H9 (cell line): ENCODE results near the gene TMEFF2. TPM values are rescaled to one million over a fixed set of nuclear protein-coding genes. Genes with fewer than 3 reads are reported as not detected.

Experiments
- DNase-seq: peaks from one replicate; pipeline ENCODE4 v3.0.0-alpha.2; 2017
- H2AFZ ChIP-seq: one replicate; pipeline ENCODE4 v1.6.1; 2013; ENCODE audit warnings: mild to moderate bottlenecking, low read length, control low read depth, moderate library complexity
- H2AK5ac ChIP-seq: 2 replicates; pipeline ENCODE4 v1.6.1; 2013; ENCODE audit warnings: low read length, control low read depth, mixed read lengths; ENCODE audit not compliant: insufficient read length
- H2BK120ac ChIP-seq: one replicate; pipeline ENCODE4 v1.6.1; 2013; ENCODE audit warnings: low read depth, mild to moderate bottlenecking, low read length, control low read depth, inconsistent platforms; ENCODE audit not compliant: poor library complexity, severe bottlenecking
- H2BK12ac ChIP-seq: 2 replicates; pipeline ENCODE4 v1.6.1; 2013; ENCODE audit warnings: low read length, control low read depth, mixed read lengths, low read depth; ENCODE audit not compliant: insufficient read length
- H2BK15ac ChIP-seq: 2 replicates; pipeline ENCODE4 v1.6.1; 2013; ENCODE audit warnings: low read depth, low read length, control low read depth
- H2BK20ac ChIP-seq: one replicate; pipeline ENCODE4 v1.6.1; 2013; ENCODE audit warnings: low read depth, mild to moderate bottlenecking, low read length, control low read depth, inconsistent platforms; ENCODE audit not compliant: poor library complexity, severe bottlenecking
- H2BK5ac ChIP-seq: 2 replicates; pipeline ENCODE4 v1.6.1; 2013; ENCODE audit warnings: low read length, control low read depth, mixed read lengths; ENCODE audit not compliant: insufficient read length
- H3K14ac ChIP-seq: 2 replicates; pipeline ENCODE4 v1.6.1; 2013; ENCODE audit warnings: low read length, control low read depth; ENCODE audit not compliant: insufficient read depth
- H3K18ac ChIP-seq: 2 replicates; pipeline ENCODE4 v1.6.1; 2013; ENCODE audit warnings: low read depth, mild to moderate bottlenecking, mixed read lengths, low read length, control low read depth; ENCODE audit not compliant: insufficient read length
- H3K23ac ChIP-seq: 2 replicates; pipeline ENCODE4 v1.6.1; 2013; ENCODE audit warnings: low read length, control low read depth, mixed read lengths, low read depth; ENCODE audit not compliant: insufficient read length
- H3K23me2 ChIP-seq: 2 replicates; pipeline ENCODE4 v1.6.1; 2013; ENCODE audit warnings: low read depth, mild to moderate bottlenecking, mixed read lengths, low read length, control low read depth; ENCODE audit not compliant: insufficient read length, poor library complexity, severe bottlenecking
- H3K27ac ChIP-seq: 2 replicates; pipeline ENCODE4 v1.5.1; 2013; ENCODE audit warnings: low read length, control low read depth, mixed read lengths, low read depth; ENCODE audit not compliant: insufficient read length
- H3K27me3 ChIP-seq: 2 replicates; pipeline ENCODE4 v1.6.1; 2013; ENCODE audit warnings: low read length, control low read depth, inconsistent platforms; ENCODE audit not compliant: insufficient read depth
- H3K4ac ChIP-seq: 2 replicates; pipeline ENCODE4 v1.6.1; 2013; ENCODE audit warnings: low read depth, mild to moderate bottlenecking, control low read depth, inconsistent platforms, low read length, moderate library complexity
- H3K4me1 ChIP-seq: 2 replicates; pipeline ENCODE4 v1.6.1; 2013; ENCODE audit warnings: low read length, control low read depth, inconsistent platforms; ENCODE audit not compliant: insufficient read depth
- H3K4me2 ChIP-seq: 2 replicates; pipeline ENCODE4 v1.6.1; 2013; ENCODE audit warnings: low read length, control low read depth, mixed read lengths; ENCODE audit not compliant: insufficient read length, insufficient read depth
- H3K56ac ChIP-seq: 2 replicates; pipeline ENCODE4 v1.6.1; 2013; ENCODE audit warnings: low read depth, mild to moderate bottlenecking, mixed read lengths, low read length, control low read depth; ENCODE audit not compliant: insufficient read length
- H3K79me1 ChIP-seq: 2 replicates; pipeline ENCODE4 v1.6.1; 2013; ENCODE audit warnings: low read depth, mild to moderate bottlenecking, moderate library complexity, low read length, control low read depth, inconsistent platforms; ENCODE audit not compliant: insufficient read depth, poor library complexity, severe bottlenecking
- H3K79me2 ChIP-seq: 2 replicates; pipeline ENCODE4 v1.6.1; 2013; ENCODE audit warnings: low read length, control low read depth, inconsistent platforms; ENCODE audit not compliant: insufficient read depth
- H3K9ac ChIP-seq: 2 replicates; pipeline ENCODE4 v1.6.1; 2013; ENCODE audit warnings: low read length, control low read depth, mixed read lengths; ENCODE audit not compliant: insufficient read length; ENCODE audit errors: extremely low read depth
- H3K9me3 ChIP-seq: one replicate; pipeline ENCODE4 v1.6.1; 2013; ENCODE audit warnings: low read depth, low read length, inconsistent platforms; ENCODE audit not compliant: control insufficient read depth
- H3T11ph ChIP-seq: one replicate; pipeline ENCODE4 v1.6.1; 2013; ENCODE audit warnings: mild to moderate bottlenecking, low read length, control low read depth, inconsistent platforms
- H4K20me1 ChIP-seq: one replicate; pipeline ENCODE4 v1.6.1; 2013; ENCODE audit not compliant: control insufficient read depth, insufficient read length, insufficient read depth
- H4K5ac ChIP-seq: 2 replicates; pipeline ENCODE4 v1.6.1; 2013; ENCODE audit warnings: low read depth, mild to moderate bottlenecking, mixed read lengths, low read length, control low read depth; ENCODE audit not compliant: insufficient read length
- H4K8ac ChIP-seq: replicated peaks from 2 replicates; pipeline ENCODE4 v1.6.1; 2013; ENCODE audit warnings: low read length, control low read depth, mixed read lengths, low read depth; ENCODE audit not compliant: insufficient read length
- H4K91ac ChIP-seq: 2 replicates; pipeline ENCODE4 v1.6.1; 2013; ENCODE audit warnings: low read depth, mild to moderate bottlenecking, moderate library complexity, mixed read lengths, low read length, control low read depth; ENCODE audit not compliant: insufficient read length
- H3K27ac Mint-ChIP-seq, 3 experiments: 2 replicates in 2 of 3; 3 replicates in 1 of 3; pipeline ENCODE4 v1.8.0; 2020 to 2021; ENCODE audit warnings: mixed read lengths in 3 of 3, mild to moderate bottlenecking in 1 of 3, moderate library complexity in 1 of 3
- H3K27me3 Mint-ChIP-seq: 2 replicates; pipeline ENCODE4 v1.8.0; 2021; ENCODE audit warnings: low read depth, mild to moderate bottlenecking, moderate library complexity, mixed read lengths
- H3K36me3 Mint-ChIP-seq, 3 experiments: 2 replicates in 2 of 3; 3 replicates in 1 of 3; pipeline ENCODE4 v1.8.0; 2020 to 2021; ENCODE audit warnings: low read depth in 3 of 3, mixed read lengths in 3 of 3; ENCODE audit not compliant: insufficient read depth in 1 of 3
- H3K4me1 Mint-ChIP-seq, 2 experiments: 2 replicates each; pipeline ENCODE4 v1.8.0; 2020; ENCODE audit warnings: mixed read lengths in 2 of 2
- H3K4me3 Mint-ChIP-seq, 2 experiments: 2 replicates in 1 of 2; 3 replicates in 1 of 2; pipeline ENCODE4 v1.8.0; 2020 to 2021; ENCODE audit warnings: mild to moderate bottlenecking in 2 of 2, mixed read lengths in 2 of 2, moderate library complexity in 1 of 2
- H3K9me3 Mint-ChIP-seq, 2 experiments: 2 replicates in 1 of 2; 3 replicates in 1 of 2; pipeline ENCODE4 v1.8.0; 2020; ENCODE audit warnings: mild to moderate bottlenecking in 2 of 2, mixed read lengths in 2 of 2, moderate library complexity in 1 of 2
- CTCF ChIP-seq: fragments of 200-600 bp; sonication (generic); conservative IDR thresholded peaks from 3 replicates; pipeline ENCODE4 v1.8.0; 2021; ENCODE audit warnings: antibody characterized with exemption, mild to moderate bottlenecking
- WGBS: extraction: QIAGEN DNeasy Blood & Tissue Kit; methylation state at CpG from one replicate; pipeline ENCODE4 v1.1.7; 2013; ENCODE audit warnings: missing lambda C conversion rate, low lambda C conversion rate, mixed read lengths; ENCODE audit not compliant: insufficient read length; ENCODE audit errors: extremely low coverage; 5-methylcytosine and 5-hydroxymethylcytosine counted together
- total RNA-seq: library from RNA; stranded (reverse); gene quantifications from 2 replicates; pipeline ENCODE4 v1.2.1, GENCODE V29; 2021

Gene TMEFF2
- total RNA-seq, 1 experiment from 2014 or later: 0.39 TPM

GRCh38 chr2:191912764-191913163, 282.0 kb downstream of the TMEFF2 start:
- no peak for DNase-seq
- Histone ChIP-seq H2BK12ac (no peak overlapping the region), H3K56ac (no peak overlapping the region), H2AFZ (no peak overlapping the region), H3K23ac (no peak overlapping the region), H2BK5ac (no peak overlapping the region), H3K27me3 (no peaks in the 10 kb centered on the region), H3T11ph (no peak overlapping the region), H3K9me3 (no peaks in the 10 kb centered on the region), H4K20me1 (no peaks in the 10 kb centered on the region), H4K5ac (no peak overlapping the region), H3K79me1 (no peaks in the 10 kb centered on the region), H2BK120ac (no peak overlapping the region), H3K18ac (no peak overlapping the region), H3K27ac (no peak overlapping the region), H3K79me2 (no peaks in the 10 kb centered on the region), H2AK5ac (no peak overlapping the region), H3K4ac (no peak overlapping the region), H4K8ac (no peak overlapping the region), H4K91ac (no peak overlapping the region), H2BK15ac (no peak overlapping the region), H2BK20ac (no peak overlapping the region), H3K4me1 (peaks cover 3% of the 10 kb centered on the region; the same call in 1 of the 2 replicates), H3K9ac (no peak overlapping the region), H3K14ac (no peak overlapping the region), H3K23me2 (no peaks in the 10 kb centered on the region), H3K4me2 (no peak overlapping the region)
- TF ChIP-seq CTCF: no peak
- peaks cover 10 to 12% of the 10 kb centered on the region in 2 experiments for H3K4me1 Mint-ChIP-seq
- H3K27ac Mint-ChIP-seq: no peak overlapping the region
- H3K27me3 Mint-ChIP-seq: no peaks in the 10 kb centered on the region
- no CpG with 5 or more reads among the region's 3 CpGs for WGBS
- H3K4me3 Mint-ChIP-seq: no peak overlapping the region
- H3K9me3 Mint-ChIP-seq: no peaks in the 10 kb centered on the region
- no peaks in the 10 kb centered on the region for H3K36me3 Mint-ChIP-seq
